ENCODE results near the gene ZNF567.
A peak's percentile ranks its signal among the peaks of the same experiment; 100 is the strongest.

ZNF567 gene

GRCh38 chr19:36687214-36688056, at the start of gene ZNF567:
Gene ZNF567, plus strand, starts transcription at chr19:36687612. Its CDS starts 7,256 bp downstream, at chr19:36694868.
- H3K36me3 Mint-ChIP-seq (ENCODE audit: low read depth) = peaks cover 84% of the 10 kb centered on the region

DNA sequence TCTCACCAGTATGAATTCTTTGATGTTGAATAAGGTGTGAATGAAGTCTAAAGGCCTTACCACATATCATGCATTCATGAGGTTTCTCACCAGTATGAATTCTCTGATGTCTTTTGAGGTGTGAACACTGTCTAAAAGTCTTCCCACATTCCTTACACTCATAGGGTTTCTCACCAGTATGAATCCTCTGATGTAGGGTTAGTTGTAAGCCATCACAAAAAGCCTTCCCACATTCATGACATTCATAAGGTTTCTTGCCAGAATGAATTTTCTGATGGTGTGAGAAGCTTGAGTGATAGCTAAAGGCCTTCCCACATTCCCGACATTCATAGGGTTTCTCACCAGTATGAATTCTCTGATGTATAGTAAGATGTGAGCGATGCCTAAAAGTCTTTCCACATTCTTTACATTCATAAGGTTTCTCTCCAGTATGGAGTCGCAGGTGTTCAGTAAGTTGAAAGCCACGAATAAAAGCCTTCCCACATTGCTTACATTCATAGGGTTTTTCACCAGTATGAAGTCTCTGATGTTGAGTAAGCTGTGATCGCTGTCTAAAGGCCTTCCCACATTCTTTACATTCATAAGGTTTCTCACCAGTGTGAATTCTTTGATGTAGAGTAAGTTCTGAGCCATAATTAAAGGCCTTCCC, 48.4 kb upstream of the ZNF567 start:
- H3K9me3 Mint-ChIP-seq = peaks cover 98% of the 10 kb centered on the region
- no peak overlapping the region for H3K4me3 Mint-ChIP-seq
- DNase-seq = no peak
- no peak overlapping the region for H3K27ac Mint-ChIP-seq
- no peak for TF ChIP-seq CTCF (IDR thresholded peaks at IDR 0.05)
- peaks cover 94% of the 10 kb centered on the region for H3K36me3 Mint-ChIP-seq (ENCODE audit: low read depth)
- H3K27me3 Mint-ChIP-seq (ENCODE audit: low read depth, poor library complexity) = no peaks in the 10 kb centered on the region
- H3K4me1 Mint-ChIP-seq = no peaks in the 10 kb centered on the region

More at GRCh38 chr19:36687214-36688056, at the start of gene ZNF567:
- peak; percentile 99 for DNase-seq
- Mint-ChIP-seq H3K27me3 (ENCODE audit: low read depth, poor library complexity) (peaks cover 10% of the 10 kb centered on the region), H3K27ac (peak within 1 kb of the TSS; percentile 83), H3K4me1 (peaks cover 28% of the 10 kb centered on the region), H3K9me3 (peaks cover 78% of the 10 kb centered on the region), H3K4me3 (peak within 1 kb of the TSS; percentile 99)
- TF ChIP-seq CTCF (IDR thresholded peaks at IDR 0.05) = no peak

DNA sequence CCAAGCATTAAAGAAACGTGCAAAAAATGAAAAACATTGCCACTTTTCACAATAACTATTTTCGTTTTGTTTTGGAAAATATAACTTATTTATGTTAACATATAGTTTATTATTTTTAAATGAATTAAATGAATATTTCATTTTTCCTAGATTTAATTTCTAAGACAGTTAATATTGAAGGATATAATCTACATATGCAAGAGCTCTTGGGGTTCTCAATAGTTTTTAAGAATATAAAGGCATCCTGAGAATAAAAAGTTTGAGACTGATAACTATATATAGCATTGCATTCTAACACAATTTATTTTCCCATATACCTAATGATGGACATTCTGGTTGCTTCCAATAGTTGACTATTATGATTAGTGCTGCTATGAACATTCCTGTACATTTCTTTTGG, 40.7 kb upstream of the ZNF567 start:
- no peak overlapping the region for H3K27ac Mint-ChIP-seq
- no peak for DNase-seq
- no peaks in the 10 kb centered on the region for H3K4me1 Mint-ChIP-seq
- peaks cover 89% of the 10 kb centered on the region for H3K36me3 Mint-ChIP-seq (ENCODE audit: low read depth)
- peaks cover 91% of the 10 kb centered on the region for H3K9me3 Mint-ChIP-seq
- H3K27me3 Mint-ChIP-seq (ENCODE audit: low read depth, poor library complexity) = no peaks in the 10 kb centered on the region
- H3K4me3 Mint-ChIP-seq = no peak overlapping the region
- no peak for TF ChIP-seq CTCF (IDR thresholded peaks at IDR 0.05)

GRCh38 chr19:36652958-36653357, 34.5 kb upstream of the ZNF567 start:
- no peaks in the 10 kb centered on the region for H3K4me1 Mint-ChIP-seq
- no peak overlapping the region for H3K27ac Mint-ChIP-seq
- DNase-seq = no peak
- H3K36me3 Mint-ChIP-seq (ENCODE audit: low read depth) = peaks cover 96% of the 10 kb centered on the region
- H3K27me3 Mint-ChIP-seq (ENCODE audit: low read depth, poor library complexity) = no peaks in the 10 kb centered on the region
- peaks cover 89% of the 10 kb centered on the region for H3K9me3 Mint-ChIP-seq
- H3K4me3 Mint-ChIP-seq = no peak overlapping the region
- TF ChIP-seq CTCF (IDR thresholded peaks at IDR 0.05) = no peak

DNA sequence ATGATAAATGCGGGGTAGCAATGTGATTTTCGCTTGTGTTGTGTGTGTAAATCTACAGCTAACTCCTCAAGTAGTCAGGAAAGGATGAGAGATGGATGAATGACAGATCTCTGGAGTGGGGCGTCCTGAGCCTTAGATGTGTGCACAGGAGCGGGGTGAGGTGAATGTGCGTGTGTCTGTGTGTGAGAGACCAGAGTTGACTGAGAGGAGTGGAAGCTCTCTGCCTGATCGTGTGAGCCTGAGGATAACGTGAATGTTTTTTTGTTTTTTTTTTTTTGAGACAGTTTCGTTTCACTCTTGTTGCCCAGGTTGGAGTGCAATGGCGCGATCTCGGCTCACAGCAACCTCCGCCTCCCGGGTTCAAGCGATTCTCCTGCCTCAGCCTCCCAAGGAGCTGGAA, 21.6 kb upstream of the ZNF567 start:
- Mint-ChIP-seq H3K9me3 (peaks cover 90% of the 10 kb centered on the region), H3K27me3 (ENCODE audit: low read depth, poor library complexity) (peaks cover 12% of the 10 kb centered on the region), H3K36me3 (ENCODE audit: low read depth) (peaks cover 89% of the 10 kb centered on the region), H3K27ac (peak overlapping the region; percentile 84), H3K4me1 (peaks cover 24% of the 10 kb centered on the region), H3K4me3 (peak overlapping the region; percentile 100)
- no peak for DNase-seq
- no peak for TF ChIP-seq CTCF (IDR thresholded peaks at IDR 0.05)

All from nephron progenitor cell (in vitro differentiated cells).